Neural progenitor cell (in vitro differentiated cells): ENCODE measurements around the gene SAMD4A. TPM values are rescaled to one million over a fixed set of nuclear protein-coding genes. Genes with fewer than 3 reads are reported as not detected.

ENCODE experiments used
- DNase-seq: peaks from one replicate; pipeline ENCODE4 v3.0.0-alpha.2; 2016; ENCODE audit warnings: low spot score
- H2AFZ ChIP-seq: fragments of 200-600 bp; sonication (generic); replicated peaks from 2 replicates; pipeline ENCODE4 v1.6.1; 2016; ENCODE audit warnings: antibody characterized with exemption
- H3F3A ChIP-seq: fragments of 200-600 bp; sonication (generic); 2 replicates; pipeline ENCODE4 v1.6.1; 2016; ENCODE audit warnings: antibody characterized with exemption, low read depth
- H3K27ac ChIP-seq: fragments of 200-600 bp; sonication (generic); 2 replicates; pipeline ENCODE4 v1.5.1; 2016; ENCODE audit warnings: mild to moderate bottlenecking
- H3K27me3 ChIP-seq: fragments of 200-600 bp; sonication (generic); 2 replicates; pipeline ENCODE4 v1.6.1; 2016; ENCODE audit warnings: mild to moderate bottlenecking, moderate library complexity
- H3K36me3 ChIP-seq: fragments of 200-600 bp; sonication (generic); 2 replicates; pipeline ENCODE4 v1.5.1; 2016
- H3K4me1 ChIP-seq: fragments of 200-600 bp; sonication (generic); 2 replicates; pipeline ENCODE4 v1.6.1; 2016; ENCODE audit warnings: mixed run types
- H3K4me2 ChIP-seq: fragments of 200-600 bp; sonication (generic); 2 replicates; pipeline ENCODE4 v1.6.1; 2016
- H3K4me3 ChIP-seq: fragments of 200-600 bp; sonication (generic); 2 replicates; pipeline ENCODE4 v1.5.1; 2016
- H3K79me2 ChIP-seq: fragments of 200-600 bp; sonication (generic); 2 replicates; pipeline ENCODE4 v1.6.1; 2016; ENCODE audit warnings: low read depth
- H3K9ac ChIP-seq: fragments of 200-600 bp; sonication (generic); 2 replicates; pipeline ENCODE4 v1.6.1; 2016
- H3K9me3 ChIP-seq: fragments of 200-600 bp; sonication (generic); 2 replicates; pipeline ENCODE4 v1.5.1; 2016; ENCODE audit warnings: low read depth
- H4K20me1 ChIP-seq: fragments of 200-600 bp; sonication (generic); 2 replicates; pipeline ENCODE4 v1.6.1; 2016; ENCODE audit warnings: low read depth
- H3K27ac Mint-ChIP-seq: 3 replicates; pipeline ENCODE4 v1.8.0; 2021; ENCODE audit warnings: mixed read lengths
- H3K27me3 Mint-ChIP-seq: 2 replicates; pipeline ENCODE4 v1.8.0; 2022; ENCODE audit warnings: low read depth, mild to moderate bottlenecking, inconsistent platforms, moderate library complexity, mixed read lengths; ENCODE audit not compliant: insufficient read depth
- H3K36me3 Mint-ChIP-seq: 3 replicates; pipeline ENCODE4 v1.8.0; 2021; ENCODE audit warnings: mixed read lengths
- H3K4me1 Mint-ChIP-seq: 3 replicates; pipeline ENCODE4 v1.8.0; 2021; ENCODE audit warnings: mixed read lengths
- H3K4me3 Mint-ChIP-seq: 3 replicates; pipeline ENCODE4 v1.8.0; 2021; ENCODE audit warnings: mild to moderate bottlenecking, moderate library complexity, mixed read lengths
- H3K9me3 Mint-ChIP-seq: 3 replicates; pipeline ENCODE4 v1.8.0; 2020; ENCODE audit warnings: mixed read lengths
- EZH2 ChIP-seq: fragments of 200-600 bp; sonication (generic); IDR thresholded peaks from 2 replicates; pipeline ENCODE4 v1.6.1; 2017; ENCODE audit warnings: antibody characterized with exemption, mild to moderate bottlenecking, moderate library complexity
- EZH2phosphoT487 ChIP-seq: fragments of 200-600 bp; sonication (generic); IDR thresholded peaks from 2 replicates; pipeline ENCODE4 v1.6.1; 2017; ENCODE audit warnings: antibody characterized with exemption
- total RNA-seq: library from RNA; depleted of rRNA; stranded (reverse); fragments of >200 nt; gene quantifications from 2 replicates; pipeline ENCODE4 v1.2.3, GENCODE V29; 2015; ENCODE audit warnings: low replicate concordance
- TF ChIP-seq, protein P1 (sequence below): fragments of 200-600 bp; sonication (generic); IDR thresholded peaks from 2 replicates; pipeline ENCODE4 v1.5.1; 2017; ENCODE audit warnings: antibody characterized with exemption, mild to moderate bottlenecking

SAMD4A gene
- total RNA-seq, 1 donor from 2014 or later = 4.3 TPM

DNA sequence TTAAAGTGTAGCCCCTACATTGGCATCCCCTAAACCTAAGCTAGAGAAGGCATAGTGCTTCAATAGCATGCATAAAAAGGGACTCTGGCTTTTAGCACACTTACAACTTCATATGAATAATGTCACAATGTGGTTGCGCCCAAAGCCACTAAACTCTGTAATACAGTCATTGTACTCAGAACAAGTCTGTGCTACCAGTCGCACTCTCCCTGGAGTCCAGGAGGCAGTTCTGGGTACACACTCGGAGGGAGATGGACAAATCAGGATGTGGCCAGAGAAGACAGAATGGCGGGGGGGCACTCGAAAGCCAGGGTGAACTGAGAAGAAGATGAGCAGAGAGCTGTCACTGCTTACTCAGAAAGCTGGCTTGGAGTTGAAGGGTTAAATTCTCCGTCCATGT is 10.6 kb downstream of the SAMD4A start:
- H3K36me3 ChIP-seq = no peaks in the 10 kb centered on the region
- H3K4me2 ChIP-seq = no peak overlapping the region
- H4K20me1 ChIP-seq = no peaks in the 10 kb centered on the region
- TF ChIP-seq EZH2phosphoT487 = no peak
- TF ChIP-seq, protein P1, sequence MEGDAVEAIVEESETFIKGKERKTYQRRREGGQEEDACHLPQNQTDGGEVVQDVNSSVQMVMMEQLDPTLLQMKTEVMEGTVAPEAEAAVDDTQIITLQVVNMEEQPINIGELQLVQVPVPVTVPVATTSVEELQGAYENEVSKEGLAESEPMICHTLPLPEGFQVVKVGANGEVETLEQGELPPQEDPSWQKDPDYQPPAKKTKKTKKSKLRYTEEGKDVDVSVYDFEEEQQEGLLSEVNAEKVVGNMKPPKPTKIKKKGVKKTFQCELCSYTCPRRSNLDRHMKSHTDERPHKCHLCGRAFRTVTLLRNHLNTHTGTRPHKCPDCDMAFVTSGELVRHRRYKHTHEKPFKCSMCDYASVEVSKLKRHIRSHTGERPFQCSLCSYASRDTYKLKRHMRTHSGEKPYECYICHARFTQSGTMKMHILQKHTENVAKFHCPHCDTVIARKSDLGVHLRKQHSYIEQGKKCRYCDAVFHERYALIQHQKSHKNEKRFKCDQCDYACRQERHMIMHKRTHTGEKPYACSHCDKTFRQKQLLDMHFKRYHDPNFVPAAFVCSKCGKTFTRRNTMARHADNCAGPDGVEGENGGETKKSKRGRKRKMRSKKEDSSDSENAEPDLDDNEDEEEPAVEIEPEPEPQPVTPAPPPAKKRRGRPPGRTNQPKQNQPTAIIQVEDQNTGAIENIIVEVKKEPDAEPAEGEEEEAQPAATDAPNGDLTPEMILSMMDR = no peak
- no peaks in the 10 kb centered on the region for H3K9me3 ChIP-seq
- H3K27ac ChIP-seq = no peak overlapping the region
- no peaks in the 10 kb centered on the region for H3K27me3 Mint-ChIP-seq
- no peak overlapping the region for H3K4me3 ChIP-seq
- no peaks in the 10 kb centered on the region for H3F3A ChIP-seq
- no peak overlapping the region for H2AFZ ChIP-seq
- H3K27me3 ChIP-seq = no peaks in the 10 kb centered on the region
- H3K9ac ChIP-seq = no peak overlapping the region
- H3K79me2 ChIP-seq = no peaks in the 10 kb centered on the region
- H3K4me1 ChIP-seq = no peaks in the 10 kb centered on the region
- no peak overlapping the region for H3K4me3 Mint-ChIP-seq
- H3K36me3 Mint-ChIP-seq = peaks cover 10% of the 10 kb centered on the region
- peaks cover 4% of the 10 kb centered on the region for H3K9me3 Mint-ChIP-seq
- no peak for DNase-seq
- no peak overlapping the region for H3K27ac Mint-ChIP-seq
- peaks cover 3% of the 10 kb centered on the region for H3K4me1 Mint-ChIP-seq

- Histone ChIP-seq H3K4me1 (no peaks in the 10 kb centered on the region), H3K9ac (no peak overlapping the region), H3K36me3 (no peaks in the 10 kb centered on the region), H2AFZ (no peak overlapping the region), H3F3A (no peaks in the 10 kb centered on the region), H4K20me1 (no peaks in the 10 kb centered on the region), H3K9me3 (no peaks in the 10 kb centered on the region), H3K79me2 (no peaks in the 10 kb centered on the region), H3K27ac (no peak overlapping the region), H3K4me3 (no peak overlapping the region), H3K27me3 (no peaks in the 10 kb centered on the region), H3K4me2 (no peak overlapping the region)
- Mint-ChIP-seq H3K27me3 (no peaks in the 10 kb centered on the region), H3K36me3 (peaks cover 8% of the 10 kb centered on the region), H3K27ac (no peak overlapping the region), H3K4me1 (peaks cover 3% of the 10 kb centered on the region), H3K9me3 (peaks cover 4% of the 10 kb centered on the region), H3K4me3 (no peak overlapping the region)
- DNase-seq = no peak
- TF ChIP-seq, protein P1 = no peak
- TF ChIP-seq EZH2phosphoT487 (no peak), EZH2 (no peak)
Measured at GRCh38 chr14:54577977-54578376, 11.0 kb downstream of the SAMD4A start.

GRCh38 chr14:54579621-54580020 is 12.7 kb downstream of the SAMD4A start:
- Histone ChIP-seq H3K27ac (no peak overlapping the region), H3K27me3 (no peaks in the 10 kb centered on the region), H3K9ac (no peak overlapping the region), H3K9me3 (no peaks in the 10 kb centered on the region), H4K20me1 (no peaks in the 10 kb centered on the region), H3K4me2 (no peak overlapping the region), H3K4me3 (no peak overlapping the region), H3K36me3 (no peaks in the 10 kb centered on the region), H3K4me1 (no peaks in the 10 kb centered on the region), H3F3A (no peaks in the 10 kb centered on the region), H3K79me2 (no peaks in the 10 kb centered on the region), H2AFZ (no peak overlapping the region)
- no peaks in the 10 kb centered on the region for H3K9me3 Mint-ChIP-seq
- TF ChIP-seq, protein P1 = no peak
- TF ChIP-seq EZH2phosphoT487 (no peak), EZH2 (no peak)
- peaks cover 11% of the 10 kb centered on the region for H3K4me1 Mint-ChIP-seq
- no peak overlapping the region for H3K4me3 Mint-ChIP-seq
- no peak for DNase-seq
- H3K27ac Mint-ChIP-seq = no peak overlapping the region
- H3K27me3 Mint-ChIP-seq = peaks cover 2% of the 10 kb centered on the region
- no peaks in the 10 kb centered on the region for H3K36me3 Mint-ChIP-seq

GRCh38 chr14:54580933-54581332 is 14.0 kb downstream of the SAMD4A start:
- H3K9me3 Mint-ChIP-seq = peaks cover 3% of the 10 kb centered on the region
- H3K4me1 ChIP-seq = no peaks in the 10 kb centered on the region
- H3K27me3 Mint-ChIP-seq = peaks cover 2% of the 10 kb centered on the region
- H3K79me2 ChIP-seq = no peaks in the 10 kb centered on the region
- no peak overlapping the region for H3K27ac Mint-ChIP-seq
- TF ChIP-seq, protein P1 = no peak
- no peak for TF ChIP-seq EZH2
- peaks cover 6% of the 10 kb centered on the region for H3K36me3 Mint-ChIP-seq
- no peak for DNase-seq
- no peak overlapping the region for H2AFZ ChIP-seq
- H3K4me3 ChIP-seq = no peak overlapping the region
- H3K4me2 ChIP-seq = no peak overlapping the region
- H4K20me1 ChIP-seq = no peaks in the 10 kb centered on the region
- H3K4me3 Mint-ChIP-seq = no peak overlapping the region
- H3K27me3 ChIP-seq = no peaks in the 10 kb centered on the region
- no peaks in the 10 kb centered on the region for H3K9me3 ChIP-seq
- H3K9ac ChIP-seq = no peak overlapping the region
- H3K36me3 ChIP-seq = no peaks in the 10 kb centered on the region
- H3F3A ChIP-seq = no peaks in the 10 kb centered on the region
- H3K4me1 Mint-ChIP-seq = peaks cover 11% of the 10 kb centered on the region
- H3K27ac ChIP-seq = no peak overlapping the region
